Hepatocyte (in vitro differentiated cells): ENCODE measurements around the gene MTF1. TPM values are rescaled to one million over a fixed set of nuclear protein-coding genes. Genes with fewer than 3 reads are reported as not detected.

Experiments used
- DNase-seq: peaks from one replicate; pipeline ENCODE4 v3.0.0-alpha.2; 2016; ENCODE audit warnings: low spot score
- H2AFZ ChIP-seq: fragments of 200-600 bp; sonication (generic); 2 replicates; pipeline ENCODE4 v1.6.0; 2016; ENCODE audit warnings: antibody characterized with exemption, mild to moderate bottlenecking
- H3K27ac ChIP-seq: fragments of 200-600 bp; sonication (generic); 2 replicates; pipeline ENCODE4 v1.5.1; 2016; ENCODE audit warnings: mild to moderate bottlenecking
- H3K27me3 ChIP-seq: fragments of 200-600 bp; sonication (generic); 2 replicates; pipeline ENCODE4 v1.6.1; 2016
- H3K36me3 ChIP-seq: fragments of 200-600 bp; sonication (generic); replicated peaks from 2 replicates; pipeline ENCODE4 v1.5.1; 2016; ENCODE audit warnings: low read depth; ENCODE audit not compliant: insufficient read depth
- H3K4me1 ChIP-seq: fragments of 200-600 bp; sonication (generic); 2 replicates; pipeline ENCODE4 v1.5.1; 2016; ENCODE audit warnings: mild to moderate bottlenecking, moderate library complexity; ENCODE audit not compliant: insufficient read depth
- H3K4me2 ChIP-seq: fragments of 200-600 bp; sonication (generic); 2 replicates; pipeline ENCODE4 v1.6.0; 2016
- H3K4me3 ChIP-seq: fragments of 200-600 bp; sonication (generic); 2 replicates; pipeline ENCODE4 v1.5.1; 2016; ENCODE audit warnings: mild to moderate bottlenecking
- H3K79me2 ChIP-seq: fragments of 200-600 bp; sonication (generic); 2 replicates; pipeline ENCODE4 v1.6.0; 2017; ENCODE audit warnings: mild to moderate bottlenecking
- H3K9me2 ChIP-seq: fragments of 200-600 bp; sonication (generic); replicated peaks from 2 replicates; pipeline ENCODE4 v1.6.0; 2017; ENCODE audit warnings: mild to moderate bottlenecking; ENCODE audit not compliant: insufficient read depth
- H3K9me3 ChIP-seq: fragments of 200-600 bp; sonication (generic); 2 replicates; pipeline ENCODE4 v1.5.1; 2016; ENCODE audit warnings: low read depth, mild to moderate bottlenecking
- H4K20me1 ChIP-seq: fragments of 200-600 bp; sonication (generic); 2 replicates; pipeline ENCODE4 v1.6.0; 2016; ENCODE audit warnings: mild to moderate bottlenecking; ENCODE audit not compliant: insufficient read depth, poor library complexity, severe bottlenecking
- CTCF ChIP-seq: fragments of 200-600 bp; sonication (generic); IDR thresholded peaks from 2 replicates; pipeline ENCODE4 v1.5.1; 2016; ENCODE audit warnings: antibody characterized with exemption, mild to moderate bottlenecking; ENCODE audit not compliant: poor library complexity
- EZH2 ChIP-seq: fragments of 200-600 bp; sonication (generic); IDR thresholded peaks from 2 replicates; pipeline ENCODE4 v1.6.1; 2016; ENCODE audit warnings: antibody characterized with exemption, mild to moderate bottlenecking, borderline replicate concordance
- EZH2phosphoT487 ChIP-seq: fragments of 200-600 bp; sonication (generic); IDR thresholded peaks from one replicate; pipeline ENCODE4 v1.6.1; 2018; ENCODE audit warnings: antibody characterized with exemption, mild to moderate bottlenecking, low read depth, moderate library complexity; ENCODE audit not compliant: unreplicated experiment, severe bottlenecking
- WGBS: methylation state at CpG from one replicate; pipeline ENCODE4 v1.1.6; 2016; ENCODE audit warnings: low lambda C conversion rate; ENCODE audit errors: missing lambda C conversion rate; 5-methylcytosine and 5-hydroxymethylcytosine counted together
- polyA plus RNA-seq: library from polyadenylated mRNA; unstranded; fragments of >200 nt; fragmentation: Nextera tagmentation; extraction: Ambion mirVana; gene quantifications from 2 replicates; pipeline ENCODE4 v1.2.1, GENCODE V29; 2016
- total RNA-seq: library from RNA; depleted of rRNA; stranded (reverse); fragments of >200 nt; gene quantifications from 2 replicates; pipeline ENCODE4 v1.2.3, GENCODE V29; 2014

Gene MTF1
- total and polyA plus RNA-seq, 2 experiments from 2014 or later = 5.0 to 5.1 TPM

GRCh38 chr1:37845786-37846185 is 13.6 kb downstream of the MTF1 start:
- no peaks in the 10 kb centered on the region for H3K9me2 ChIP-seq
- H4K20me1 ChIP-seq = peaks cover 12% of the 10 kb centered on the region
- 88% methylated on average over 3 of the region's 3 CpGs for WGBS
- TF ChIP-seq CTCF = no peak
- no peak for TF ChIP-seq EZH2phosphoT487
- no peak for TF ChIP-seq EZH2
- no peak overlapping the region for H3K4me3 ChIP-seq
- H3K9me3 ChIP-seq = no peaks in the 10 kb centered on the region
- no peak for DNase-seq
- H3K4me2 ChIP-seq = no peak overlapping the region
- no peak overlapping the region for H2AFZ ChIP-seq
- H3K79me2 ChIP-seq = peaks cover 67% of the 10 kb centered on the region
- no peak overlapping the region for H3K27ac ChIP-seq
- H3K4me1 ChIP-seq = no peaks in the 10 kb centered on the region
- H3K36me3 ChIP-seq = no peaks in the 10 kb centered on the region
- H3K27me3 ChIP-seq = no peaks in the 10 kb centered on the region

GRCh38 chr1:37845049-37845646 is 14.2 kb downstream of the MTF1 start:
- Histone ChIP-seq H4K20me1 (peaks cover 7% of the 10 kb centered on the region), H3K9me2 (no peaks in the 10 kb centered on the region), H3K4me2 (no peak overlapping the region), H3K4me3 (no peak overlapping the region), H3K27ac (no peak overlapping the region), H3K36me3 (no peaks in the 10 kb centered on the region), H3K79me2 (peaks cover 60% of the 10 kb centered on the region), H2AFZ (no peak overlapping the region), H3K9me3 (no peaks in the 10 kb centered on the region), H3K4me1 (no peaks in the 10 kb centered on the region), H3K27me3 (no peaks in the 10 kb centered on the region)
- no peak for DNase-seq
- no peak for TF ChIP-seq EZH2phosphoT487
- no peak for TF ChIP-seq EZH2
- no peak for TF ChIP-seq CTCF
- 77% methylated on average over 5 of the region's 5 CpGs for WGBS

GRCh38 chr1:37844536-37844935 is 14.9 kb downstream of the MTF1 start:
- peaks cover 7% of the 10 kb centered on the region for H4K20me1 ChIP-seq
- H3K9me3 ChIP-seq = no peaks in the 10 kb centered on the region

More at GRCh38 chr1:37844536-37844935, 14.9 kb downstream of the MTF1 start:
- no peak for TF ChIP-seq EZH2phosphoT487
- no peak for TF ChIP-seq CTCF
- no peak for TF ChIP-seq EZH2
- Histone ChIP-seq H3K4me2 (no peak overlapping the region), H3K27me3 (no peaks in the 10 kb centered on the region), H3K79me2 (peaks cover 54% of the 10 kb centered on the region), H3K4me1 (no peaks in the 10 kb centered on the region), H2AFZ (no peak overlapping the region), H3K4me3 (no peak overlapping the region), H3K27ac (no peak overlapping the region), H3K36me3 (peaks cover under 1% of the 10 kb centered on the region), H3K9me2 (no peaks in the 10 kb centered on the region)
- no peak for DNase-seq
